HG03108 (cell line): ENCODE measurements around the gene SLCO4A1.

Experiments used
- ATAC-seq: cut with Tn5 transposase; IDR thresholded peaks from one replicate; pipeline ENCODE4 v1.9.1; 2021; ENCODE audit warnings: moderate library complexity; ENCODE audit not compliant: unreplicated experiment

SLCO4A1 gene

GRCh38 chr20:62710886-62711702, 68.8 kb downstream of the SLCO4A1 start:
- no peak for ATAC-seq

GRCh38 chr20:62711703-62712101, 69.4 kb downstream of the SLCO4A1 start:
- ATAC-seq = no peak

GRCh38 chr20:62712606-62713005, 70.3 kb downstream of the SLCO4A1 start:
- no peak for ATAC-seq

- ATAC-seq = no peak
Observed at GRCh38 chr20:62714006-62714405, 71.7 kb downstream of the SLCO4A1 start.

- no peak for ATAC-seq
Observed at GRCh38 chr20:62714799-62715198, 72.5 kb downstream of the SLCO4A1 start.

- ATAC-seq = no peak
Observed at GRCh38 chr20:62715201-62715600, 72.9 kb downstream of the SLCO4A1 start.

GRCh38 chr20:62716198-62716940, 74.1 kb downstream of the SLCO4A1 start:
- ATAC-seq = no peak

- no peak for ATAC-seq
Observed at GRCh38 chr20:62716941-62717310, 74.6 kb downstream of the SLCO4A1 start.

GRCh38 chr20:62717933-62718332, 75.6 kb downstream of the SLCO4A1 start:
- ATAC-seq = no peak

GRCh38 chr20:62718546-62718945, 76.2 kb downstream of the SLCO4A1 start:
- no peak for ATAC-seq

GRCh38 chr20:62719250-62719935, 77.1 kb downstream of the SLCO4A1 start:
- no peak for ATAC-seq
